GM18502 (cell line): ENCODE measurements around the gene NRSN1.

ENCODE experiments used
- ATAC-seq: cut with Tn5 transposase; IDR thresholded peaks from one replicate; pipeline ENCODE4 v1.9.1; 2021; ENCODE audit warnings: mild to moderate bottlenecking; ENCODE audit not compliant: unreplicated experiment, poor library complexity

NRSN1 gene, protein sequence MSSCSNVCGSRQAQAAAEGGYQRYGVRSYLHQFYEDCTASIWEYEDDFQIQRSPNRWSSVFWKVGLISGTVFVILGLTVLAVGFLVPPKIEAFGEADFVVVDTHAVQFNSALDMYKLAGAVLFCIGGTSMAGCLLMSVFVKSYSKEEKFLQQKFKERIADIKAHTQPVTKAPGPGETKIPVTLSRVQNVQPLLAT

GRCh38 chr6:24125980-24126379 lies at the start of gene NRSN1:
Gene NRSN1 (plus strand): TSS chr6:24126215. CDS start chr6:24134328, 8,113 bp downstream.
- no peak for ATAC-seq

GRCh38 chr6:24078200-24078599 lies 47.8 kb upstream of the NRSN1 start:
- ATAC-seq: no peak

GRCh38 chr6:24079076-24079475 lies 46.9 kb upstream of the NRSN1 start:
- no peak for ATAC-seq

GRCh38 chr6:24080711-24081110 lies 45.3 kb upstream of the NRSN1 start:
- ATAC-seq: no peak

- ATAC-seq: no peak
Measured at GRCh38 chr6:24089736-24090135, 36.3 kb upstream of the NRSN1 start.

DNA sequence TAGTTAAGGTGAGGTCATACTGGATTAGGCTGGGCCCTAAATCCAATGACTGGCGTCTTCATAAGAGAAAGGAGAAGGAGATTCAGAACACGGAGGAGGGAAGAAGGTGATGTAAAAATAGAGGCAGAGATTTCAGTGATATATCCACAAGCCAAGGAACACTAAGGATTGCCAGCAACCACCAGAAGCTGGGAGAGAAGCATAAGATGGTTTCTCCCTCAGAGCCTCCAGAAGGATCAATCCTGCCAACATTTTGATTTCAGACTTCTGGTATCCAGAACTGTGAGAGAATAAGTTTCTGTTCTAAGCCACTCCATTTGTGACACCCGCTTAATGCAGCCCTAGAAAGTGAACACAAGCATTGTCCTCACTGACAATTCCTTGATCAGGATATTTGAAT lies 33.6 kb upstream of the NRSN1 start:
- ATAC-seq: no peak

GRCh38 chr6:24093381-24093780 lies 32.6 kb upstream of the NRSN1 start:
- no peak for ATAC-seq

DNA sequence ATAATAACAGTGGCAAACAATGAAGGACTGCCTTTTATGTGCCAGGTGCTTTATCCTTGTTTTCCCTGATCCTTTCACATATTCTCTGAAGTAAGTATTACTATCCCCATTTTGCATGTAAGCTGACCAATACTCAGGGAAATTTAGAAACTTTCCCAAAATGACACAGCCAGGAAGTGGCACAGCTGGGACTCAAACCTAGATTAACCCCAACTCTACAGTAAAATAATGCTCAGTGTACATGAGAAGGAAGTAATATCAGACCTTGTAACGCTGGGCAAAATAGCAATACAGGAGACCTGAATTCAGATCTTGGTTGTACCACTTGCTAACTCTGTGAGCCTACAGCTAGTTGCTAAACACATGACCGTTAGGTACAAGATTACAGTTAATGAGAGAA lies 26.8 kb upstream of the NRSN1 start:
- peak; percentile 78 for ATAC-seq

DNA sequence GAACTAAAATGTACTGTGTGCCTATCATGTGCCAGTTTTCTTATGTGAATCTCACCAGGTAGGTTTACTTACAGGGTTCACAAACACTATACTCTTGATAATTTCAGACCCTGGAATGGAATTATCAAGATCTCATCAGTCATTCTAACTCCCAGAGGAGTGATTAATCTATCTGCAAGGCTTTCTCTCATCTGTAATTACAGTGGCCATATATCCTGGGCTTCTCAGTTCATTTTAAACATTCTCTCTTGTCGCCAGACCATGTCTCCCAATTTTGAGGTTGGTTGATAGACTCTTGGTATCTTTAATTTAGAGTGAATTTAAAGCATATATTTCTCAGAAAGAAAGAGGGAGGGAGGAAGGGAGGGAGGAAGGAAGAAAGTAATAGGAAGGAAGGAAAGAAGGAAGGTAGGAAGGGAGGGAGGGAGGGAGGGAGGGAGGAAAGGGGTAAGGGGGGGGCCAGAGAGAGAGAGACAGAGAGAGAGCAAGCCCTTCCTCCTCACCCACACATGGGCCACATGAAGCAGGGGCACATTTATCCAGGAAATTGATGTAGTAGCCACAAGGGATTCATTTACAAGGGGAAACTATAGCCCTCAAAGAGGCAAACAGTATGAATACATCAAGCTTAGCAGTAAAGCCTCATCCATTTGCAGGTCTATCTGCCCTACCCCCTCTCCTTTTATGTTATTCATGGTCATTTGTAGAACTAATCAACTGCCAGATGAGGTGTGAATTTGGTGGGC lies 25.8 kb upstream of the NRSN1 start:
- no peak for ATAC-seq

DNA sequence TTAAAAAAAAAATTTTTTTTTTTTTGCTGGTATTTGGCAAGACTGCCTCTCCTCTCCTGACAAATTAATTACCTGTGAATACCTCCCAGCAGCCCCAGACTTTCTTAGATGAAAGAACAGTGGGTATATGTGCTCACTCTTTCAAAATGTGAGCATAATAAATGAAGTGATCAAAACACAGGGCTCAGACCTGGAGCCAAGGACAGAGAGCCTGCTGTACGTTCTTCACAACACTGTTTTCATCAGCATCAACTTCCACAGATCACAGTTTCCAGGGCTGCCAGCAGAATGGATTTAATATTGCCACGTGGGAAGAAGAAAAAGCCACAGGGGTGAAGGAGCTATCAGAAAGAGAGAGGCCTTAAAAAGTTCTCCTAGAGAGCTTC lies 25.3 kb upstream of the NRSN1 start:
- no peak for ATAC-seq

DNA sequence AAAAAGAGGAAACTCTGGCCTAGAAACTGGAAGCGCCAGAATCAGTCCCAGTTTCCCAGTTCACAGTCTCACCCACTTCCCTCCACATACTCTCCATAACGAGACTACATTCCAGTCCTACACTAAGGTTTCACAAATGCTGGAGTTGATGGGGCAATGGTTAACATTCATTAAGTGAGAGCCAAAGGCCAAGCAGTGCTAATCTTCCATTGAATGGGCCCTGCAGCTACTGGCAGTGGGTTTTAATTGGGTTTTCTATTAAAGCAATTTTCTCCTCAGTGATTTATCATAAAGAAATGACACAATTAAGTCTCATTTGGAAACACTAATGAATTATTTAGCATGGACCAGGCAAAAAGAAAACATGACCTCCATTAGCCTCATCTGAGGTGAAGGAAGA lies 20.8 kb upstream of the NRSN1 start:
- no peak for ATAC-seq

GRCh38 chr6:24106291-24106690 lies 19.7 kb upstream of the NRSN1 start:
- ATAC-seq: no peak

GRCh38 chr6:24107294-24107693 lies 18.7 kb upstream of the NRSN1 start:
- no peak for ATAC-seq

GRCh38 chr6:24108056-24108455 lies 18.0 kb upstream of the NRSN1 start:
- no peak for ATAC-seq

- no peak for ATAC-seq
Measured at GRCh38 chr6:24110417-24110816, 15.6 kb upstream of the NRSN1 start.

DNA sequence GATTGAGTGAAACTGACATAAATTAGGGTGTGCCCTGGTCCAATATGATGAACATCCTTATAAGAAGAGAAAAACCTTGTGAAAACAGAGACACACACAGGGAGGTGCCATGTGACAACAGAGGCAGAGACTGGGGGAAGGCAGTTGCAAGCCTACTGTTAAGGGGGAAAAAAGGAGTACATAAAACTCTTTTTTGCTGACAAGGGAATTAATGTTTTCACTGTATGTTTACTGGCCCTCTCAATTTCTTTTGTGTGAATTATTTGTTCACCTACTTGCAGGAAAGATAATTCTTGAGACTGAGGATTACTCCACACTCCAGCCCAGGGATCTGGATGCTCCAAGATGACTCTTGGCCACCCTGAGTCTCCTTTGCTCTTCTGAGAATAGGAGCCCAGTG lies 12.1 kb upstream of the NRSN1 start:
- ATAC-seq: no peak

GRCh38 chr6:24117021-24117420 lies 9.0 kb upstream of the NRSN1 start:
- no peak for ATAC-seq

DNA sequence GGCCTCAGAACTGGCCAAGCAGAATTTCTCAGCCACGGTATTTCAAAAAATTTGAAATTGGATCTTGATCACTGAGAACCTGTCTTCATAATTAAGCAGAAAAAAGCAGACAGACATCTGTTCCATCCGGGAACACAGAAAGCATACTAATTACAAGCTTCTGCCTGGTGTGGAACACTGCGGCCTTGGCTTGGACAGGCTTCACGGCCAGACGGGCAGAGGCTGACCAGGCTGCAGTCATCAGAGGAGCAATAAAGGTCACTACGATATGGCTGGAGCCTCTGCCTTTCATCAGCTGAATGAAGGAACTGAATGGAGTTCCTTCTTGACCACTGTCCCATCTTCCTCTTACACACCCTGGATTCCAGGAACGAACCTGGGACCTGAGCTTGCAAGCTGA lies 3.9 kb upstream of the NRSN1 start:
- ATAC-seq: no peak

DNA sequence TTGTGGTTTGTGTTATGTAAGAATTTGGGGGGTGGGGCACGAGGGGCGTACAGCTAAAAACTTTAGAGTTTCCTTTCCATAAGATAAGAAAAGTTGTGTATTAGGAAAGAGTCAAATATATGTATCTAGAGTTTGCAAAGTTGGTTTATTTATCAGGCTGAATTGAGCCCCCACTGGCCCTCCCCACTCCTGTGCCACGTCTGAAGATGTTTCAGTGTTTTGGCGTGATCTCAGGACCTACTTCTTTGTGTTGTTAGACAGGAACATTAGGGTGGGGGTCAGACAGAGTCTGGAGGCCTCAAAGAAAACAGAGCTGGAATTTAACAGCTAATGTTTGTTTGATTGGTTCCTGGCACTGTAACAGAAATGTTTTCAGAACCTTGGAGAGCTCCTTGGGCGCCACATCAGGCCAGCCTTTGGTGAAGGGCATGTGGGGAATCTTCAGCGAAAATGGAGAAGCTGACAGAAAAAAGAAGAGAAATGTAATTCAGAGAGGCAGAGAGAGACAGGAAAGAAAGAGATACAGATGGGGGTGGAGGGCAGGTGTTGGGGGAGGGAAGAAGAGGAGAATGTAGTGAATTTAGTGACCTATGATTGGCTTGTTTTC lies 674 bp downstream of the NRSN1 start:
- ATAC-seq: peak; percentile 67

- no peak for ATAC-seq
Measured at GRCh38 chr6:24127316-24127715, 1.3 kb downstream of the NRSN1 start.

DNA sequence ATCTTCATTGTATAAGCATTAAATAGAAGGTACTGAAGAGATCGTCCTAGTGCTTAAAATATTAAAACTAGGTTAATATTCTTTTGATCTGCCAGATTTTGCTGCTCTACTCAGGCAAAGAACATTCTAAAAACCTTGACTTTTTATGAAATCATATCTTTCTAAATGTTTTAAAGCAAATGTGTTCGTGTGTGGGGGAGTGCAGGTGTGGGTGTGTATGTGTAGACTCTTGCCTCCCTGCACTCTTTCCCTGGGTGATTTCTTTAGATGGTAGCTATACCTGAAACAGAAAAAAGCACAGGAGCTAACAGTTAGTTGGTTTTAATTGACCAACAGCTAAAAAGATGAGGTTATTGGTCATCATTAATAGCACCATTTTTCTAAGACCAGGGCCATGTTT lies 5.7 kb downstream of the NRSN1 start:
- no peak for ATAC-seq

- ATAC-seq: no peak
Measured at GRCh38 chr6:24139080-24139479, 13.1 kb downstream of the NRSN1 start.
